Lung (tissue), 16 donors: ENCODE measurements around the gene SLC51B. TPM values are rescaled to one million over a fixed set of nuclear protein-coding genes. Genes with fewer than 3 reads are reported as not detected.

Experiments
- ATAC-seq: fragments of 200-7000 bp; cut with Tn5 transposase; one replicate; pipeline ENCODE4 v1.9.1; 2020; ENCODE audit warnings: moderate number of reproducible peaks; ENCODE audit not compliant: insufficient read depth, low FRiP score
- DNase-seq, 3 donors: peaks; one replicate each; pipeline ENCODE4 v3.0.0-alpha.2; 2013 to 2017
- H3K27ac ChIP-seq, 2 donors: one replicate each; pipeline ENCODE4 v1.5.1; 2013; ENCODE audit warnings: mild to moderate bottlenecking in 2 of 2, moderate library complexity in 2 of 2, control low read depth in 1 of 2, inconsistent platforms in 1 of 2, low read depth in 1 of 2, low read length in 1 of 2
- H3K27me3 ChIP-seq, 3 donors: one replicate each; pipeline ENCODE4 v1.5.1; 2013; ENCODE audit warnings: low read length in 2 of 3; ENCODE audit not compliant: control insufficient read depth in 3 of 3, insufficient read depth in 3 of 3
- H3K36me3 ChIP-seq, 4 donors: one replicate each; pipeline ENCODE4 v1.5.1; 2013; ENCODE audit warnings: low read length in 4 of 4, mild to moderate bottlenecking in 1 of 4, moderate library complexity in 1 of 4; ENCODE audit not compliant: control insufficient read depth in 4 of 4, insufficient read depth in 4 of 4
- H3K4me1 ChIP-seq, 5 donors: one replicate each; pipeline ENCODE4 v1.5.1; 2013; ENCODE audit warnings: low read length in 5 of 5, mild to moderate bottlenecking in 2 of 5, moderate library complexity in 1 of 5; ENCODE audit not compliant: control insufficient read depth in 5 of 5, insufficient read depth in 5 of 5
- H3K4me3 ChIP-seq: one replicate; pipeline ENCODE4 v1.5.1; 2013; ENCODE audit warnings: mild to moderate bottlenecking, control low read depth, moderate library complexity
- H3K9ac ChIP-seq, 2 donors: one replicate each; pipeline ENCODE4 v1.5.1; 2013; ENCODE audit warnings: low read length in 2 of 2, control low read depth in 1 of 2; ENCODE audit not compliant: insufficient read depth in 1 of 2
- H3K9me3 ChIP-seq, 4 donors: one replicate each; pipeline ENCODE4 v1.5.1; 2013; ENCODE audit warnings: low read length in 3 of 4, mild to moderate bottlenecking in 1 of 4, moderate library complexity in 1 of 4; ENCODE audit not compliant: control insufficient read depth in 4 of 4, insufficient read depth in 3 of 4
- WGBS, 2 donors: extraction: QIAGEN DNeasy Blood & Tissue Kit; methylation state at CpG; one replicate each; pipeline ENCODE4 v1.1.7; 2013; 5-methylcytosine and 5-hydroxymethylcytosine counted together
- long read RNA-seq, 5 donors: transcript quantifications; one replicate each; lab custom pipeline, GENCODE V29; 2026
- polyA plus RNA-seq, 2 donors: library from polyadenylated mRNA; stranded (reverse); fragments of 200-250 nt; gene quantifications; one replicate each; pipeline ENCODE4 v1.2.1, GENCODE V29; 2013
- total RNA-seq, 2 donors: library from RNA; depleted of rRNA in 1 of 2; stranded (reverse); fragments of >200 nt in 1 of 2; gene quantifications; one replicate each; pipeline ENCODE4 v1.2.1, GENCODE V29; 2014 to 2021
- TF ChIP-seq, protein P1 (sequence below): IDR thresholded peaks from 2 replicates; pipeline ENCODE4 v1.5.1; 2012; ENCODE audit warnings: mild to moderate bottlenecking; ENCODE audit errors: control extremely low read depth, extremely low read depth
- donor health status: control.
- donor health status: control.
- donor health status: Bipolar disorder and iron deficiency.
- donor health status: healthy.
- donor health status: DM: yes; HTN: yes; CAD: no.

SLC51B gene
- 1 to 10 TPM in 1 of 2 donors, under 1 TPM in 1; 0.85 to 3.0 TPM for total RNA-seq
- polyA plus RNA-seq = 1 to 10 TPM in 1 of 2 donors, under 1 TPM in 1; 0.98 to 7.3 TPM
- long read RNA-seq, donor 1, partial matches to known transcripts = 8 of 57 reads
- long read RNA-seq, donor 1, other reads (novel, unspliced or antisense) = 49 of 57 reads
- long read RNA-seq, donor 2, partial matches to known transcripts = 14 of 27 reads
- long read RNA-seq, donor 2, other reads (novel, unspliced or antisense) = 13 of 27 reads
- long read RNA-seq, donor 3, partial matches to known transcripts = 0 of 14 reads
- long read RNA-seq, donor 3, other reads (novel, unspliced or antisense) = 14 of 14 reads
- long read RNA-seq, donor 4, partial matches to known transcripts = 7 of 7 reads
- long read RNA-seq, donor 4, other reads (novel, unspliced or antisense) = 0 of 7 reads
- long read RNA-seq, donor 5, partial matches to known transcripts = 23 of 88 reads
- long read RNA-seq, donor 5, other reads (novel, unspliced or antisense) = 64 of 88 reads

DNA sequence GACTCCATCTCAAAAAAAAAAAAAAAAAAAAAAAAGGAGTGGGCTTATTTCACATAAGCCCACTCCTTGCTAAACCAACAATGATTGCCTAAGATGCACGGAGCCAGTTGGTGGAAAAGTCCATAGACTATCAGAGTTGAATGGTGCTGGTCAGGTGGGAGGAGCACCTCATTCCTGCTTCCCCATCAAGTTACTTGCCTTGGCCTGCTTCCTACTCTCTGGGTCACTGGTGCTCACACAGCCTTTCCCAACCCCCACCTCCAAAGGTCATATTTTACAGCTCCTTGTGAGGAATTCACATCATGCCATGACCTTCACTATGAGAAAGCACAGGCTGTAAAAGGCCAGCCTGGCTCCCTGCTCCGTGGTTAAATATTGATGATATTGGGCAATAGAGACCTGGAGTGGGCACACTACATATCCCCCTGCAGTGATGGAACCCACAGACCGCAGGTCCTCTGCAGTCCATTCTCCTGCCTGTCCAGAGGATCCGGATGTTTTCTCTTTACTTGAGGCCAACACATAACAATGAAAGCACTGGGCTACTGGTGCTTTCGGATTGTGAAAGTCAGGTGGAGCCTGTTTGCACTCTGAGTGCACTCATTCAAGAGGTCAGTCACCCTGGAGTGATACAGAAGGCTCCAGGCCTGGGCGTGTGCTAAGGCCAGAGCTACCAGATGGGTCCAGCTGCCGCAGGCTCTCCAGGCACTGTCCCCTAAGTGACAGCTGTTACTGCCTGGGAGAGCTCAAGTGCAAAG, at the start of gene SLC51B:
Gene SLC51B, plus strand, starts transcription at position 664 of the 758 bp plus-strand sequence. CDS start 4,618 bp downstream, outside the sequence.
- DNase-seq (peak; percentile 81 to 89 (median 86)), ATAC-seq (peak; percentile 73)
- peaks cover 0 to 3% (median 0%) of the 10 kb centered on the region in 4 donors for H3K36me3 ChIP-seq
- no peak within 1 kb of the TSS for H3K4me3 ChIP-seq
- 58 to 83% methylated on average over 7 of the region's 7 CpGs for WGBS, 2 donors
- TF ChIP-seq, protein P1, sequence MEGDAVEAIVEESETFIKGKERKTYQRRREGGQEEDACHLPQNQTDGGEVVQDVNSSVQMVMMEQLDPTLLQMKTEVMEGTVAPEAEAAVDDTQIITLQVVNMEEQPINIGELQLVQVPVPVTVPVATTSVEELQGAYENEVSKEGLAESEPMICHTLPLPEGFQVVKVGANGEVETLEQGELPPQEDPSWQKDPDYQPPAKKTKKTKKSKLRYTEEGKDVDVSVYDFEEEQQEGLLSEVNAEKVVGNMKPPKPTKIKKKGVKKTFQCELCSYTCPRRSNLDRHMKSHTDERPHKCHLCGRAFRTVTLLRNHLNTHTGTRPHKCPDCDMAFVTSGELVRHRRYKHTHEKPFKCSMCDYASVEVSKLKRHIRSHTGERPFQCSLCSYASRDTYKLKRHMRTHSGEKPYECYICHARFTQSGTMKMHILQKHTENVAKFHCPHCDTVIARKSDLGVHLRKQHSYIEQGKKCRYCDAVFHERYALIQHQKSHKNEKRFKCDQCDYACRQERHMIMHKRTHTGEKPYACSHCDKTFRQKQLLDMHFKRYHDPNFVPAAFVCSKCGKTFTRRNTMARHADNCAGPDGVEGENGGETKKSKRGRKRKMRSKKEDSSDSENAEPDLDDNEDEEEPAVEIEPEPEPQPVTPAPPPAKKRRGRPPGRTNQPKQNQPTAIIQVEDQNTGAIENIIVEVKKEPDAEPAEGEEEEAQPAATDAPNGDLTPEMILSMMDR = no peak
- no peaks in the 10 kb centered on the region for H3K27me3 ChIP-seq
- H3K9ac ChIP-seq = no peak within 1 kb of the TSS
- no peaks in the 10 kb centered on the region for H3K9me3 ChIP-seq
- peak within 1 kb of the TSS in 1 of 2 donors; percentile 20 for H3K27ac ChIP-seq
- peaks cover 4 to 32% (median 9%) of the 10 kb centered on the region in 5 donors for H3K4me1 ChIP-seq

DNA sequence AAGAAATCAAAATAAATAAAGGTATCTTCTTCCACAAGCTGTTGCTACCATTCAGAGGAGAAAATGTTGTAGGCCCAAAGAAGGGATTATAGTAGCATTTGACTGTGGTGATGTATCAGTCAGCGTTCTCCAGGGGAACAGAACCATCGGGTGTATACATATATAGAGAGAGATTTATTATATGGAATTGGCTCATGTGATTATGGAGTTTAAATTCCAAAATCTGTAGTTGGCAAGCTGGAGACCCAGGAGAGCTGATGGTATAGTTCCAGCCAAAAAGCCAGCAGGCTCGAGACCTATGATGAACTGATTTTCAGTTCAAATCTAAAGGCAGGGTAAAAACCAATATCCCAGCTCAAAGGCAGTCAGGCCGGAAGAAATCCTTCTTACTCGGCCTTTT, 48.1 kb upstream of the SLC51B start:
- ATAC-seq = no peak
- Histone ChIP-seq H3K4me3 (no peak overlapping the region), H3K9ac (no peak overlapping the region), H3K9me3 (no peaks in the 10 kb centered on the region), H3K27me3 (no peaks in the 10 kb centered on the region), H3K4me1 (no peaks in the 10 kb centered on the region), H3K36me3 (peaks cover 0 to 4% (median 0%) of the 10 kb centered on the region in 4 donors), H3K27ac (no peak overlapping the region)
- no peak for DNase-seq
- TF ChIP-seq, protein P1 = no peak
- 73 to 88% methylated on average over 5 of the region's 5 CpGs for WGBS, 2 donors

DNA sequence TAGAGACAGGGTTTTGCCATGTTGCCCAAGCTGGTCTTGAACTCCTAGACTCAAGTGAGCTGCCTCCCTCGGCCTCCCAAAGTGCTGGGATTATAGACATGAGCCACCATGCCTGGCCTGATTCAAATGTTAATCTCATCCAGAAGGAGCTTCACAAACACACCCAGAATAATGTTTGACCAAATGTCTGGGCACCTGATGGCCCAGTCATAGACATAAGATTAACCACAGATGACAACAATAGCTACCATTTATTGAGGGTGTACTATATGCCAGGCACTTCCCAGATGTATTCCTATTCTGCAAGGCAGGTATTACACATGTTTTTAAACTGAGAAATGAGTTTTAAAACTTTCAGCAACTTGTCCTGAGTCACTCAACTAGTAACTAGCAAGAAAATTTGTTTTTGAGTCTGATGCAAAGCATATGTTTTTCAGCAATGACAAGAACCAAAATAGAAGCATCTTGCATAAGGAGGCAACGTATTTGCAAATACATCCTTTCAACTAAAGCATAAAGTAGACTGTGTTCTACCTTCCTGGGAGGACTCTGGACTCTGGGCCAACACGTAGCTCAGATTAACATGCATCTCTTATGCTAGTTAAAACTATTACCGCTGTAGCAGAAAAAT, 47.3 kb upstream of the SLC51B start:
- WGBS, 2 donors = 90 to 91% methylated on average over 4 of the region's 4 CpGs
- no peak overlapping the region for H3K9ac ChIP-seq
- H3K9me3 ChIP-seq = no peaks in the 10 kb centered on the region
- peaks cover 0 to 4% (median 1%) of the 10 kb centered on the region in 4 donors for H3K36me3 ChIP-seq
- H3K4me1 ChIP-seq = no peaks in the 10 kb centered on the region
- no peak overlapping the region for H3K27ac ChIP-seq
- TF ChIP-seq, protein P1 = no peak
- ATAC-seq = no peak
- H3K4me3 ChIP-seq = no peak overlapping the region
- DNase-seq = peak in 1 of 3 donors; percentile 13
- H3K27me3 ChIP-seq = no peaks in the 10 kb centered on the region
